Stimulated activated CD8-positive, alpha-beta memory T cell treated with anti-CD3 and anti-CD28 coated beads, Interleukin-12 subunit alpha, Interleukin-12 subunit beta, amount 100 ng/mL, for 24 hours (primary cell): ENCODE results near the gene LLGL1.

Experiments
- DNase-seq: peaks from one replicate; pipeline ENCODE4 v3.0.0-alpha.2; 2020; ENCODE audit errors: extremely low read depth

The LLGL1 gene

GRCh38 chr17:18252160-18252559 is 26.7 kb downstream of the LLGL1 start:
- no peak for DNase-seq

GRCh38 chr17:18253187-18253884 is 27.9 kb downstream of the LLGL1 start:
- DNase-seq, result no peak

GRCh38 chr17:18253947-18254821 is 28.7 kb downstream of the LLGL1 start:
- no peak for DNase-seq

GRCh38 chr17:18254888-18255649 is 29.6 kb downstream of the LLGL1 start:
- DNase-seq, result no peak

- DNase-seq, result no peak
Measured at GRCh38 chr17:18256351-18256750, 30.9 kb downstream of the LLGL1 start.

GRCh38 chr17:18256776-18257175 is 31.3 kb downstream of the LLGL1 start:
- DNase-seq, result no peak

GRCh38 chr17:18257268-18257981 is 32.0 kb downstream of the LLGL1 start:
- no peak for DNase-seq

- DNase-seq, result no peak
Measured at GRCh38 chr17:18257982-18258355, 32.5 kb downstream of the LLGL1 start.

- no peak for DNase-seq
Measured at GRCh38 chr17:18258356-18259038, 33.1 kb downstream of the LLGL1 start, which contains the start of gene FLII. TSS of gene FLII (minus strand) at chr17:18258738. CDS start at chr17:18258690, 48 bp downstream.

- no peak for DNase-seq
Measured at GRCh38 chr17:18259621-18260331, 34.3 kb downstream of the LLGL1 start.

- peak; percentile 88 for DNase-seq
Measured at GRCh38 chr17:18260332-18261145, 35.1 kb downstream of the LLGL1 start, which contains the start of gene MIEF2. TSS of gene MIEF2 (plus strand) at chr17:18260662. CDS start at chr17:18262721, 2,059 bp downstream.

- DNase-seq, result no peak
Measured at GRCh38 chr17:18261146-18261515, 35.7 kb downstream of the LLGL1 start.

GRCh38 chr17:18261659-18262058 is 36.2 kb downstream of the LLGL1 start:
- DNase-seq, result no peak

- no peak for DNase-seq
Measured at GRCh38 chr17:18262111-18262510, 36.7 kb downstream of the LLGL1 start.

- no peak for DNase-seq
Measured at GRCh38 chr17:18262641-18263040, 37.2 kb downstream of the LLGL1 start.

GRCh38 chr17:18263885-18264682 is 38.6 kb downstream of the LLGL1 start:
- DNase-seq, result no peak

- DNase-seq, result no peak
Measured at GRCh38 chr17:18267366-18267765, 41.9 kb downstream of the LLGL1 start.

- DNase-seq, result no peak
Measured at GRCh38 chr17:18267927-18268711, 42.7 kb downstream of the LLGL1 start.
